ENCODE data around the gene NT5DC3. TPM values are rescaled to one million over a fixed set of nuclear protein-coding genes. Genes with fewer than 3 reads are reported as not detected.

The NT5DC3 gene
- total and polyA plus RNA-seq, 2 of the 13 experiments (the other 11 are each of a cell fraction or from before 2014, with no cell fraction given), result 3.2 to 6.6 TPM

DNA sequence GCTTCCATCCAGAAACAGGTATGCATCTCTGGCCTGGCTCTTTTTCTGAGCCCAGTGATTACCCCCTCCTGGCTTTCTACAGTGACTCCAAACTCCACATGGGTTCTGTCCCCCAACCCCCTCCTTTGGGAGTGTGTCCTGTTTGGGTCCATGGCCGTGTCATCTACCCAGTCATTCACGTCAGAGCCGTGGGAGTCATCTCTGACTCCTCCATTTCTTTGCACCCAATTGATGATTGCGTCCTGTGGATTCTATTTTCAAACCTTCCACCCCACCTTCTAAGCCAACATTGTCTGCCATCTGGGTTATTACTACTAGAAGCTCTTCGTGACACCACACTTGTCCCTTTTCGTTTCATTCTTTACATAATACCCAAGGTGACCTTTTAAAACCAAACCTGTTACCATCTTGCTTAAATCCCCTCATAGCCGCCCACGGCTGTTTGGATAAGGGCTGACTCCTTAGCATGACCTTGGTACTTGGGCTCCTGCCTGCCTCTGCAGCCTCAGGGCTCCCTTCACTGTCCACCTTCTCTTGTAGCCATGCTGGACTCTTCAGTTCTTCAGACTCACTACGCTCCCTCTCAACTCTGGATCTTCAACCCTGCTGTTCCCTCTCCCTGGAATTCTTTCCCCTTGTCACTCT lies 38.1 kb upstream of the NT5DC3 start:
- WGBS (ENCODE audit: low lambda C conversion rate), result 20% methylated on average over 9 of the region's 9 CpGs
- no peak overlapping the region for H3K27ac ChIP-seq (ENCODE audit: extremely low read length, insufficient read depth, low read length)

More for the DNA sequence above, 38.1 kb upstream of the NT5DC3 start:
- Histone ChIP-seq H3K79me2 (ENCODE audit: insufficient read depth, low read length) (no peaks in the 10 kb centered on the region), H3K9me3 (ENCODE audit: low read length) (no peaks in the 10 kb centered on the region), H4K20me1 (ENCODE audit: insufficient read depth, low read length) (no peaks in the 10 kb centered on the region), H3K27me3 (ENCODE audit: control insufficient read depth in 1 of 2, insufficient read depth in 2 of 2, low read length in 2 of 2) (peaks cover 0 to 10% of the 10 kb centered on the region in 2 experiments; a peak in 1 of 5 replicates), H3K36me3 (replicated peaks in 1 of 2; ENCODE audit: control insufficient read depth in 1 of 2, insufficient read depth in 2 of 2, low read length in 2 of 2) (no peaks in the 10 kb centered on the region), H3K9ac (ENCODE audit: insufficient read depth, low read depth, low read length) (no peak overlapping the region), H2AFZ (ENCODE audit: low read length) (no peak overlapping the region), H3K4me1 (ENCODE audit: insufficient read depth, low read length) (peaks cover 46% of the 10 kb centered on the region), H3K4me2 (ENCODE audit: low read depth, low read length) (no peak overlapping the region), H3K4me3 (replicated peaks in 1 of 3; ENCODE audit: insufficient read depth in 1 of 3, low read depth in 2 of 3, low read length in 3 of 3) (no peak overlapping the region)
- intact Hi-C loops (cut with micrococcal nuclease; ENCODE audit: unreplicated experiment) (loop anchor here (2.0 kb wide), 1 partner anchor 50 kb away; no protein-coding TSS in a partner anchor), in situ Hi-C loops (cut with HindIII; ENCODE audit: extremely low pct_ligation_motif_present, low pct_unique_long_range_greater_than_20kb) (no loop called here)
- FAIRE-seq (no peak), ATAC-seq (no peak), DNase-seq (ENCODE audit: low spot score) (no peak)
- ChIA-PET POLR2A (no interaction called here), CTCF (ENCODE audit: low intra/inter-chr PET ratio, low total read pairs) (interaction anchor here (0.9 kb wide), 1 partner anchor 230 kb away, joined by 3 read pairs; no protein-coding TSS in a partner anchor)
- TF ChIP-seq, protein P1, sequence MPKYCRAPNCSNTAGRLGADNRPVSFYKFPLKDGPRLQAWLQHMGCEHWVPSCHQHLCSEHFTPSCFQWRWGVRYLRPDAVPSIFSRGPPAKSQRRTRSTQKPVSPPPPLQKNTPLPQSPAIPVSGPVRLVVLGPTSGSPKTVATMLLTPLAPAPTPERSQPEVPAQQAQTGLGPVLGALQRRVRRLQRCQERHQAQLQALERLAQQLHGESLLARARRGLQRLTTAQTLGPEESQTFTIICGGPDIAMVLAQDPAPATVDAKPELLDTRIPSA (CRISPR knock-in tag; IDR thresholded peaks at IDR 0.05; ENCODE audit: borderline replicate concordance), result no peak
- TF ChIP-seq, protein P2, sequence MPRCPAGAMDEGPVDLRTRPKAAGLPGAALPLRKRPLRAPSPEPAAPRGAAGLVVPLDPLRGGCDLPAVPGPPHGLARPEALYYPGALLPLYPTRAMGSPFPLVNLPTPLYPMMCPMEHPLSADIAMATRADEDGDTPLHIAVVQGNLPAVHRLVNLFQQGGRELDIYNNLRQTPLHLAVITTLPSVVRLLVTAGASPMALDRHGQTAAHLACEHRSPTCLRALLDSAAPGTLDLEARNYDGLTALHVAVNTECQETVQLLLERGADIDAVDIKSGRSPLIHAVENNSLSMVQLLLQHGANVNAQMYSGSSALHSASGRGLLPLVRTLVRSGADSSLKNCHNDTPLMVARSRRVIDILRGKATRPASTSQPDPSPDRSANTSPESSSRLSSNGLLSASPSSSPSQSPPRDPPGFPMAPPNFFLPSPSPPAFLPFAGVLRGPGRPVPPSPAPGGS (CRISPR knock-in tag; IDR thresholded peaks at IDR 0.05), result no peak
- TF ChIP-seq ZNF670 (CRISPR knock-in tag; IDR thresholded peaks at IDR 0.05; ENCODE audit: borderline replicate concordance) (no peak), NONO (IDR thresholded peaks at IDR 0.05) (no peak), NONO (CRISPR knock-in tag; conservative IDR thresholded peaks at IDR 0.05) (no peak), EHMT2 (IDR thresholded peaks at IDR 0.05; ENCODE audit: borderline replicate concordance, low read depth, low read length) (no peak), HNF4G (IDR thresholded peaks at IDR 0.05; ENCODE audit: borderline replicate concordance, low read depth, low read length) (no peak), HNF4G (CRISPR knock-in tag; IDR thresholded peaks at IDR 0.05; ENCODE audit: borderline replicate concordance, low read depth) (no peak)
- no TSS peak for BruUV-seq (replicated peaks)

Data from HepG2 (cell line).